Adrenal gland (tissue), 12 donors: Measurements from ENCODE around the gene LRRC71. TPM values are rescaled to one million over a fixed set of nuclear protein-coding genes. Genes with fewer than 3 reads are reported as not detected.

Source experiments
- DNase-seq, 7 donors: peaks; one replicate each; pipeline ENCODE4 v3.0.0-alpha.2; 2019 to 2020
- H3K27ac ChIP-seq, 5 donors: fragments of 200-600 bp; sonication (generic) in 4 of 5; 1 replicate in 3 of 5; 2 replicates in 2 of 5; pipeline versions ENCODE4 v1.5.1 to v1.8.0; 2016 to 2020; ENCODE audit warnings: mild to moderate bottlenecking in 1 of 5
- H3K27me3 ChIP-seq: fragments of 200-600 bp; 2 replicates; pipeline ENCODE4 v1.8.0; 2021
- H3K36me3 ChIP-seq, 2 donors: fragments of 200-600 bp; replicated peaks in 1 of 2; 1 replicate in 1 of 2; 2 replicates in 1 of 2; pipeline versions ENCODE4 v1.5.1 to v1.8.0; 2018 to 2022
- H3K4me1 ChIP-seq, 2 donors: fragments of 200-600 bp; replicated peaks in 1 of 2; 1 replicate in 1 of 2; 2 replicates in 1 of 2; pipeline versions ENCODE4 v1.5.1 to v1.8.0; 2018 to 2021
- H3K4me3 ChIP-seq, 4 donors: fragments of 200-600 bp; sonication (generic) in 3 of 4; one replicate each; pipeline ENCODE4 v1.5.1; 2016 to 2018
- H3K9me3 ChIP-seq, 3 donors: fragments of 200-600 bp; sonication (generic) in 1 of 3; replicated peaks in 1 of 3; 1 replicate in 2 of 3; 2 replicates in 1 of 3; pipeline versions ENCODE4 v1.5.1 to v1.8.0; 2016 to 2021
- CTCF ChIP-seq, 6 experiments: fragments of 450-650 bp in 4 of 6; fragments of 200-600 bp in 2 of 6; sonication (generic) in 1 of 6; IDR thresholded peaks; 1 replicate in 5 of 6; 2 replicates in 1 of 6; pipeline versions ENCODE4 v1.5.1 to v1.8.0; 2016 to 2021; ENCODE audit warnings: antibody characterized with exemption in 6 of 6, mild to moderate bottlenecking in 2 of 6, moderate library complexity in 1 of 6
- POLR2A ChIP-seq, 2 donors: fragments of 450-650 bp; IDR thresholded peaks; one replicate each; pipeline ENCODE4 v1.6.1; 2017; ENCODE audit warnings: antibody characterized with exemption in 2 of 2, mild to moderate bottlenecking in 2 of 2, moderate library complexity in 1 of 2
- WGBS, 4 donors: extraction: QIAGEN DNeasy Blood & Tissue Kit in 2 of 4; methylation state at CpG; one replicate each; pipeline versions ENCODE4 v1.1.5 to v1.1.7; 2013 to 2017; 5-methylcytosine and 5-hydroxymethylcytosine counted together
- intact Hi-C, 2 donors: fragments of 100-400 bp; cut with DNase I; formaldehyde crosslinking; loops; one replicate each; pipeline versions ENCODE4 v1.14.1 to v1.15.0; 2022 to 2023
- polyA plus RNA-seq, 3 donors: library from polyadenylated mRNA; stranded (reverse); fragments of 200-250 nt in 2 of 3; fragments of 350-450 nt in 1 of 3; fragmentation: Illumina TruSeq in 1 of 3; extraction: RNeasy Lipid Tissue Mini Kit (QIAGEN cat#74804) in 1 of 3; gene quantifications; one replicate each; pipeline ENCODE4 v1.2.3, GENCODE V29; 2013 to 2014
- total RNA-seq, 9 donors: library from RNA; depleted of rRNA in 4 of 9; stranded (reverse); fragments of >200 nt in 4 of 9; fragments of 120-200 nt in 1 of 9; fragmentation: NEBNext Ultra II Directional in 1 of 9; extraction: Animal tissue kit (Norgen Biotek cat#: 25700) in 1 of 9; gene quantifications; one replicate each; pipeline versions ENCODE4 v1.1.0 to v1.2.4, GENCODE V29; 2013 to 2023
- donor health status: healthy with polysubstance abuse.
- donor health status: Bipolar disorder and iron deficiency.
- donor health status: DM: yes; HTN: yes; CAD: no.
- donor health status: DM: no; HTN: no; CAD: no.
- donor health status: DM: no; HTN: no; CAD: no.
- donor health status: DM: yes; HTN: yes; CAD: no.

LRRC71 gene
- total and polyA plus RNA-seq, 12 donors, result 0.11 to 4.6 (median 0.27) TPM; not detected in 4

GRCh38 chr1:156942176-156942575 is 21.7 kb downstream of the LRRC71 start:
- Histone ChIP-seq H3K4me3 (no peak overlapping the region), H3K27ac (no peak overlapping the region), H3K27me3 (no peaks in the 10 kb centered on the region), H3K4me1 (no peaks in the 10 kb centered on the region), H3K9me3 (no peaks in the 10 kb centered on the region), H3K36me3 (peaks cover 0 to 88% of the 10 kb centered on the region in 2 donors)
- intact Hi-C loops, result no loop called here
- peak in 1 of 7 donors; percentile 5 for DNase-seq
- TF ChIP-seq POLR2A (IDR thresholded peaks at IDR 0.05) (no peak), CTCF (IDR thresholded peaks at IDR 0.05) (no peak)
- 66 to 89% (median 76%) methylated on average over 3 of the region's 3 CpGs for WGBS, 4 donors

- Histone ChIP-seq H3K9me3 (no peaks in the 10 kb centered on the region), H3K4me1 (no peaks in the 10 kb centered on the region), H3K27me3 (no peaks in the 10 kb centered on the region), H3K4me3 (no peak overlapping the region), H3K27ac (no peak overlapping the region), H3K36me3 (peaks cover 0 to 88% of the 10 kb centered on the region in 2 donors)
- intact Hi-C loops, result no loop called here
- TF ChIP-seq POLR2A (IDR thresholded peaks at IDR 0.05), result no peak
- TF ChIP-seq CTCF (IDR thresholded peaks at IDR 0.05), result no peak
- DNase-seq, result peak in 1 of 7 donors; percentile 9
- 86 to 93% (median 92%) methylated on average over 7 of the region's 7 CpGs for WGBS, 4 donors
These were observed 22.1 kb downstream of the LRRC71 start for GRCh38 chr1:156942576-156942975.

- no peaks in the 10 kb centered on the region for H3K27me3 ChIP-seq
- WGBS, 4 donors, result 91 to 96% (median 93%) methylated on average over 2 to 3 of the region's 3 CpGs; no CpG with 5 or more reads in 1 of the 4 donors
- H3K27ac ChIP-seq, result no peak overlapping the region
- peaks cover 0 to 98% of the 10 kb centered on the region in 2 donors for H3K36me3 ChIP-seq
- TF ChIP-seq CTCF (IDR thresholded peaks at IDR 0.05), result no peak
- TF ChIP-seq POLR2A (IDR thresholded peaks at IDR 0.05), result no peak
- peak in 2 of 7 donors; percentile 1 to 38 for DNase-seq
- intact Hi-C loops, result no loop called here
- no peaks in the 10 kb centered on the region for H3K4me1 ChIP-seq
- H3K9me3 ChIP-seq, result no peaks in the 10 kb centered on the region
- no peak overlapping the region for H3K4me3 ChIP-seq
These were observed 23.3 kb downstream of the LRRC71 start for GRCh38 chr1:156943756-156944155.

GRCh38 chr1:156944268-156944667 is 23.8 kb downstream of the LRRC71 start:
- 92 to 100% (median 99%) methylated on average over 1 of the region's 1 CpG for WGBS, 4 donors
- intact Hi-C loops, result no loop called here
- Histone ChIP-seq H3K27ac (no peak overlapping the region), H3K4me3 (no peak overlapping the region), H3K4me1 (no peaks in the 10 kb centered on the region), H3K36me3 (peaks cover 0 to 98% of the 10 kb centered on the region in 2 donors), H3K9me3 (no peaks in the 10 kb centered on the region), H3K27me3 (no peaks in the 10 kb centered on the region)
- DNase-seq, result peak in 1 of 7 donors; percentile 4
- TF ChIP-seq CTCF (IDR thresholded peaks at IDR 0.05) (no peak), POLR2A (IDR thresholded peaks at IDR 0.05) (no peak)
